Liver (tissue), 9 donors: Measurements from ENCODE around the gene POLR1H. TPM values are rescaled to one million over a fixed set of nuclear protein-coding genes. Genes with fewer than 3 reads are reported as not detected.

Experiments
- DNase-seq: peaks from one replicate; pipeline ENCODE4 v3.0.0-alpha.2; 2017; ENCODE audit warnings: low spot score
- H3K27ac ChIP-seq, 2 donors: one replicate each; pipeline ENCODE4 v1.7.0; 2013; ENCODE audit warnings: inconsistent platforms in 2 of 2, low read length in 2 of 2, control low read depth in 1 of 2, low read depth in 1 of 2, mild to moderate bottlenecking in 1 of 2
- H3K27me3 ChIP-seq, 4 donors: one replicate each; pipeline versions ENCODE4 v1.6.1 to v1.7.0; 2013; ENCODE audit warnings: low read length in 3 of 4, inconsistent platforms in 1 of 4, mild to moderate bottlenecking in 1 of 4, moderate library complexity in 1 of 4; ENCODE audit not compliant: control insufficient read depth in 4 of 4, insufficient read depth in 4 of 4
- H3K36me3 ChIP-seq, 4 donors: one replicate each; pipeline versions ENCODE4 v1.6.1 to v1.7.0; 2013; ENCODE audit warnings: low read length in 3 of 4, mild to moderate bottlenecking in 3 of 4, low read depth in 1 of 4, moderate library complexity in 1 of 4; ENCODE audit not compliant: control insufficient read depth in 4 of 4, insufficient read depth in 3 of 4
- H3K4me1 ChIP-seq, 4 donors: one replicate each; pipeline versions ENCODE4 v1.6.1 to v1.7.0; 2013; ENCODE audit warnings: low read length in 3 of 4, mild to moderate bottlenecking in 3 of 4, moderate library complexity in 1 of 4; ENCODE audit not compliant: control insufficient read depth in 4 of 4, insufficient read depth in 4 of 4
- H3K4me3 ChIP-seq, 3 donors: one replicate each; pipeline versions ENCODE4 v1.6.1 to v1.7.0; 2013; ENCODE audit warnings: low read length in 3 of 3, control low read depth in 1 of 3, low read depth in 1 of 3, mild to moderate bottlenecking in 1 of 3
- H3K9ac ChIP-seq, 2 donors: one replicate each; pipeline ENCODE4 v1.7.0; 2013; ENCODE audit warnings: low read length in 2 of 2, mild to moderate bottlenecking in 2 of 2, moderate library complexity in 2 of 2, control low read depth in 1 of 2, low read depth in 1 of 2
- H3K9me3 ChIP-seq, 4 donors: one replicate each; pipeline versions ENCODE4 v1.6.1 to v1.7.0; 2013; ENCODE audit warnings: low read length in 3 of 4; ENCODE audit not compliant: control insufficient read depth in 4 of 4
- EGR1 ChIP-seq, 2 donors: IDR thresholded peaks; 2 replicates each; pipeline ENCODE4 v1.6.1; 2016 to 2018; ENCODE audit warnings: antibody characterized with exemption in 2 of 2, low read depth in 2 of 2
- FOXA1 ChIP-seq: IDR thresholded peaks from 2 replicates; pipeline ENCODE4 v1.6.1; 2016; ENCODE audit warnings: antibody characterized with exemption
- FOXA2 ChIP-seq: IDR thresholded peaks from 2 replicates; pipeline ENCODE4 v1.6.1; 2016; ENCODE audit warnings: antibody characterized with exemption
- GABPA ChIP-seq, 2 donors: IDR thresholded peaks in 1 of 2; conservative IDR thresholded peaks in 1 of 2; 2 replicates each; pipeline ENCODE4 v1.6.1; 2016; ENCODE audit warnings: antibody characterized with exemption in 2 of 2, mild to moderate bottlenecking in 1 of 2, moderate library complexity in 1 of 2
- HNF4A ChIP-seq, 2 donors: conservative IDR thresholded peaks; 2 replicates each; pipeline ENCODE4 v1.6.1; 2016; ENCODE audit warnings: antibody characterized with exemption in 2 of 2, mild to moderate bottlenecking in 2 of 2
- HNF4G ChIP-seq: IDR thresholded peaks from 2 replicates; pipeline ENCODE4 v1.6.1; 2016; ENCODE audit warnings: antibody characterized with exemption
- JUND ChIP-seq, 2 donors: IDR thresholded peaks; 2 replicates each; pipeline ENCODE4 v1.6.1; 2016; ENCODE audit warnings: antibody characterized with exemption in 2 of 2
- MAX ChIP-seq: IDR thresholded peaks from 2 replicates; pipeline ENCODE4 v1.6.1; 2016; ENCODE audit warnings: antibody characterized with exemption
- NR2F2 ChIP-seq: IDR thresholded peaks from 2 replicates; pipeline ENCODE4 v1.6.1; 2016; ENCODE audit warnings: antibody characterized with exemption
- RAD21 ChIP-seq, 2 donors: IDR thresholded peaks; 2 replicates each; pipeline ENCODE4 v1.6.1; 2016; ENCODE audit warnings: antibody characterized with exemption in 2 of 2, mild to moderate bottlenecking in 2 of 2
- REST ChIP-seq: IDR thresholded peaks from 2 replicates; pipeline ENCODE4 v1.6.1; 2016; ENCODE audit warnings: antibody characterized with exemption, mild to moderate bottlenecking
- RXRA ChIP-seq, 2 donors: IDR thresholded peaks; 2 replicates each; pipeline ENCODE4 v1.6.1; 2017 to 2018; ENCODE audit warnings: antibody characterized with exemption in 2 of 2, mild to moderate bottlenecking in 1 of 2
- SP1 ChIP-seq: IDR thresholded peaks from 2 replicates; pipeline ENCODE4 v1.6.1; 2018; ENCODE audit warnings: antibody characterized with exemption, mild to moderate bottlenecking
- TAF1 ChIP-seq: conservative IDR thresholded peaks from 2 replicates; pipeline ENCODE4 v1.6.1; 2016; ENCODE audit warnings: antibody characterized with exemption, mild to moderate bottlenecking
- YY1 ChIP-seq: IDR thresholded peaks from 2 replicates; pipeline ENCODE4 v1.6.1; 2016; ENCODE audit warnings: antibody characterized with exemption, mild to moderate bottlenecking
- ZBTB33 ChIP-seq: IDR thresholded peaks from 2 replicates; pipeline ENCODE4 v1.6.1; 2016; ENCODE audit warnings: antibody characterized with exemption
- WGBS: extraction: QIAGEN DNeasy Blood & Tissue Kit; methylation state at CpG from one replicate; pipeline ENCODE4 v1.1.7; 2013; 5-methylcytosine and 5-hydroxymethylcytosine counted together
- polyA plus RNA-seq, 2 donors: library from polyadenylated mRNA; stranded (reverse) in 1 of 2; unstranded in 1 of 2; fragments of 200-250 nt in 1 of 2; fragments of >200 nt in 1 of 2; fragmentation: Nextera tagmentation in 1 of 2; extraction: Ambion mirVana in 1 of 2; gene quantifications; one replicate each; pipeline versions ENCODE4 v1.2.1 to v1.2.3, GENCODE V29; 2013 to 2015
- total RNA-seq, 2 donors: library from RNA; depleted of rRNA; stranded (reverse); fragments of >200 nt; gene quantifications; one replicate each; pipeline ENCODE4 v1.2.3, GENCODE V29; 2014
- TF ChIP-seq, protein P1 (sequence below): fragments of 150-350 bp; IDR thresholded peaks from 2 replicates; pipeline ENCODE4 v1.5.1; 2017; ENCODE audit warnings: improper control_type of control experiment, low read depth, low read length; ENCODE audit not compliant: missing input control
- TF ChIP-seq, protein P2 (sequence below): IDR thresholded peaks from 2 replicates; pipeline ENCODE4 v1.6.1; 2016; ENCODE audit warnings: antibody characterized with exemption
- donor health status: healthy.
- donor health status: healthy.
- donor health status: healthy.
- donor health status: healthy.
- donor health status: healthy.

POLR1H gene
- total and polyA plus RNA-seq, 4 donors, result 7.0 to 27.5 (median 16.8) TPM

- no peak for TF ChIP-seq TAF1
- no peak for TF ChIP-seq GABPA (IDR thresholded peaks at IDR 0.05 in 1 of 2, conservative IDR thresholded peaks at IDR 0.05 in 1 of 2)
- no peak for TF ChIP-seq REST
- TF ChIP-seq FOXA2, result no peak
- no peak for TF ChIP-seq RXRA (IDR thresholded peaks at IDR 0.05)
- no peak for TF ChIP-seq HNF4A (conservative IDR thresholded peaks at IDR 0.05)
- no peak for TF ChIP-seq NR2F2
- TF ChIP-seq, protein P1, sequence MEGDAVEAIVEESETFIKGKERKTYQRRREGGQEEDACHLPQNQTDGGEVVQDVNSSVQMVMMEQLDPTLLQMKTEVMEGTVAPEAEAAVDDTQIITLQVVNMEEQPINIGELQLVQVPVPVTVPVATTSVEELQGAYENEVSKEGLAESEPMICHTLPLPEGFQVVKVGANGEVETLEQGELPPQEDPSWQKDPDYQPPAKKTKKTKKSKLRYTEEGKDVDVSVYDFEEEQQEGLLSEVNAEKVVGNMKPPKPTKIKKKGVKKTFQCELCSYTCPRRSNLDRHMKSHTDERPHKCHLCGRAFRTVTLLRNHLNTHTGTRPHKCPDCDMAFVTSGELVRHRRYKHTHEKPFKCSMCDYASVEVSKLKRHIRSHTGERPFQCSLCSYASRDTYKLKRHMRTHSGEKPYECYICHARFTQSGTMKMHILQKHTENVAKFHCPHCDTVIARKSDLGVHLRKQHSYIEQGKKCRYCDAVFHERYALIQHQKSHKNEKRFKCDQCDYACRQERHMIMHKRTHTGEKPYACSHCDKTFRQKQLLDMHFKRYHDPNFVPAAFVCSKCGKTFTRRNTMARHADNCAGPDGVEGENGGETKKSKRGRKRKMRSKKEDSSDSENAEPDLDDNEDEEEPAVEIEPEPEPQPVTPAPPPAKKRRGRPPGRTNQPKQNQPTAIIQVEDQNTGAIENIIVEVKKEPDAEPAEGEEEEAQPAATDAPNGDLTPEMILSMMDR, result no peak
- TF ChIP-seq ZBTB33, result no peak
- no peak for TF ChIP-seq YY1
- no peak for TF ChIP-seq JUND (IDR thresholded peaks at IDR 0.05)
- TF ChIP-seq EGR1 (IDR thresholded peaks at IDR 0.05; ENCODE audit: low read depth in 2 of 2), result no peak
- TF ChIP-seq MAX, result no peak
- no peak for TF ChIP-seq FOXA1
- no peak for TF ChIP-seq HNF4G
- 92% methylated on average over 1 of the region's 1 CpG for WGBS
- H3K4me1 ChIP-seq, result peaks cover 0 to 3% (median 0%) of the 10 kb centered on the region in 4 donors
Measured at GRCh38 chr6:30020626-30021025, 40.4 kb upstream of the POLR1H start.

DNA sequence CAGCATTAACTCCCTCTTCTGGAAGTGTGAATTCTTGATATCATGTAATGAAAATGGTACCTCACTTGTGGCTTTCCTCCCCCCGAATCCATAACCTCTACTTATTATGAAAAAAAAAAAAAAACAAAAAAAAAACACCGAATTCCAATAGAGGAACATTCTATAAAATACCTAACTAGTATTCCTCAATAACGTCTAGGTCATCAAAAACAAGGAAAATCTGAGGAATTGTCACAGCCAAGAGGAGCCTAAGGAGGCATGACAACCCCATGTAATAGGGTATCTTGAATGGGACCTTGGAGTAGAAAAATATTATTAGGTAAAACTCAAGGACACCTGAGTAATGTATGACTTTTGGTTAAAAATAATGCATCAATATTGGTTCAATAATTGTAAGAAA is 38.9 kb upstream of the POLR1H start:
- H3K9me3 ChIP-seq, result no peaks in the 10 kb centered on the region
- no peak overlapping the region for H3K27ac ChIP-seq
- H3K4me1 ChIP-seq, result peaks cover 0 to 3% (median 0%) of the 10 kb centered on the region in 4 donors
- no peaks in the 10 kb centered on the region for H3K27me3 ChIP-seq
- H3K36me3 ChIP-seq, result peaks cover 0 to 10% (median 4%) of the 10 kb centered on the region in 4 donors
- WGBS, result 91% methylated on average over 3 of the region's 3 CpGs
- H3K9ac ChIP-seq, result no peak overlapping the region
- DNase-seq, result no peak
- H3K4me3 ChIP-seq, result no peak overlapping the region
- no peak for TF ChIP-seq HNF4G
- TF ChIP-seq FOXA2, result no peak
- no peak for TF ChIP-seq SP1
- no peak for TF ChIP-seq EGR1 (IDR thresholded peaks at IDR 0.05; ENCODE audit: low read depth in 2 of 2)
- TF ChIP-seq, protein P2, sequence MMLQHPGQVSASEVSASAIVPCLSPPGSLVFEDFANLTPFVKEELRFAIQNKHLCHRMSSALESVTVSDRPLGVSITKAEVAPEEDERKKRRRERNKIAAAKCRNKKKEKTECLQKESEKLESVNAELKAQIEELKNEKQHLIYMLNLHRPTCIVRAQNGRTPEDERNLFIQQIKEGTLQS, result no peak
- TF ChIP-seq TAF1, result no peak
- no peak for TF ChIP-seq ZBTB33
- no peak for TF ChIP-seq MAX
- TF ChIP-seq GABPA (IDR thresholded peaks at IDR 0.05 in 1 of 2, conservative IDR thresholded peaks at IDR 0.05 in 1 of 2), result no peak
- TF ChIP-seq NR2F2, result no peak
- TF ChIP-seq RAD21 (IDR thresholded peaks at IDR 0.05), result no peak
- TF ChIP-seq RXRA (IDR thresholded peaks at IDR 0.05), result no peak
- TF ChIP-seq REST, result no peak

More at GRCh38 chr6:30020626-30021025, 40.4 kb upstream of the POLR1H start:
- H3K9me3 ChIP-seq, result no peaks in the 10 kb centered on the region
- H3K36me3 ChIP-seq, result peaks cover 0 to 10% (median 4%) of the 10 kb centered on the region in 4 donors
- no peak for DNase-seq
- H3K4me3 ChIP-seq, result no peak overlapping the region
- no peak overlapping the region for H3K27ac ChIP-seq
- H3K27me3 ChIP-seq, result no peaks in the 10 kb centered on the region
- no peak overlapping the region for H3K9ac ChIP-seq
